GM10248 (cell line): Measurements from ENCODE around the gene DCHS1.

Experiments used
- CTCF ChIA-PET: fragments of 300-600 bp; sonication (Branson Sonifier 250); formaldehyde crosslinking; extraction: SDS; loops from one replicate; lab custom pipeline; 2021; ENCODE audit warnings: antibody characterized with exemption; lab: Yijun Ruan, JAX
- POLR2A ChIA-PET: fragments of 350-650 bp; sonication (Branson Sonifier 250); formaldehyde crosslinking; extraction: SDS; loops from one replicate; lab custom pipeline; 2020; ENCODE audit warnings: antibody characterized with exemption; lab: Yijun Ruan, JAX
- DNase-seq: peaks from one replicate; pipeline ENCODE4 v3.0.0; 2012; ENCODE audit errors: extremely low spot score
- TF ChIP-seq, protein P1 (sequence below): IDR thresholded peaks from 2 replicates; pipeline ENCODE4 v1.5.1; 2012; ENCODE audit warnings: mild to moderate bottlenecking, low read depth; ENCODE audit errors: extremely low read depth, missing control alignments, control extremely low read depth

DCHS1 gene

DNA sequence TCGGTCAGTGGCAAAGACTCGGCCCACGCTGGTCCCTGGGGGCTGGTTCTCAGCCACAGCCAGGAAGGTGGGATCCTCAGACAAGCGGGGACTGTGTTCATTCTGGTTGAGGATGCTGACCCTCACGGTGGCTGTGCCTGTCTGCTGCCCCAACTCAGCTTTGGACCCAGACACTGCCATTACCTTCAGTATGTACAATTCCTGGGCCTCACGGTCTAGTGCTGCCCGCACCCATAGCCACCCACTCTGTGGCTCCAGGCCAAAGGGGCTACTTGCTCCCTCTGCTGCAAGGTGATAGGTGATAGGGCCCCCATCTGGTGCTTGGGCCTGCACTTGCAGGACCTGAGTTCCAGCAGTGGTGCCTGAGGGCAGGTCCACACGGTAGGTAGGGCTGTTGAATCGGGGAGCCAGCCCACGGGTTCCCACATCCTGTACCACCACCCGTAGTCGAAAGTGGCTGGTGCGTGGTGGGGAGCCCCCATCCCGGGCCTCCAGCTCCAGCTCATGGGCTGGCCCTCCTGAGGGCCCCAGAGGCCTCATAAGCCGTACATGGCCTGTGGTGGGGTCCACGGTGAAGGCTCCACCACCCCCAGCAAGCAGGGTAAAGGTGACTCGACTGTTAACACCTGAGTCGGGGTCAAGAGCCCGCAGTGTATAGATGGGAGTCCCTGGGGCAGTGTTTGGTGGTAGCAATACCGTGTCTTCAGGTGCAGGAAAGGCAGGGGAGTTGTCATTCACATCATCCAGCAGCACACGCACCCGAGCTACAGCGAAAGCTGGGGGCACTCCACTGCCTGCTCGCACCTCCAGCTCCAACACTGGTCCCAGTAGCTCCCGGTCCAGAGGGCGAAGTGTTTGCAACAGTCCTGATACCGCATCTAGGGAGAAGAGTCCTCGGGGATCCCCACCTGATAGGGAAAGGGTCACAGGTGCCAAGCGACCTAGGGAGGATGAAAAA lies 23.2 kb downstream of the DCHS1 start:
- ChIA-PET POLR2A (no interaction called here), CTCF (interaction anchor here (0.9 to 1.2 kb wide), 5 partner anchors 9 to 253 kb away, joined by 3 read pairs; partner anchors contain the start of gene TPP1)
- TF ChIP-seq, protein P1, sequence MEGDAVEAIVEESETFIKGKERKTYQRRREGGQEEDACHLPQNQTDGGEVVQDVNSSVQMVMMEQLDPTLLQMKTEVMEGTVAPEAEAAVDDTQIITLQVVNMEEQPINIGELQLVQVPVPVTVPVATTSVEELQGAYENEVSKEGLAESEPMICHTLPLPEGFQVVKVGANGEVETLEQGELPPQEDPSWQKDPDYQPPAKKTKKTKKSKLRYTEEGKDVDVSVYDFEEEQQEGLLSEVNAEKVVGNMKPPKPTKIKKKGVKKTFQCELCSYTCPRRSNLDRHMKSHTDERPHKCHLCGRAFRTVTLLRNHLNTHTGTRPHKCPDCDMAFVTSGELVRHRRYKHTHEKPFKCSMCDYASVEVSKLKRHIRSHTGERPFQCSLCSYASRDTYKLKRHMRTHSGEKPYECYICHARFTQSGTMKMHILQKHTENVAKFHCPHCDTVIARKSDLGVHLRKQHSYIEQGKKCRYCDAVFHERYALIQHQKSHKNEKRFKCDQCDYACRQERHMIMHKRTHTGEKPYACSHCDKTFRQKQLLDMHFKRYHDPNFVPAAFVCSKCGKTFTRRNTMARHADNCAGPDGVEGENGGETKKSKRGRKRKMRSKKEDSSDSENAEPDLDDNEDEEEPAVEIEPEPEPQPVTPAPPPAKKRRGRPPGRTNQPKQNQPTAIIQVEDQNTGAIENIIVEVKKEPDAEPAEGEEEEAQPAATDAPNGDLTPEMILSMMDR, result no peak

DNA sequence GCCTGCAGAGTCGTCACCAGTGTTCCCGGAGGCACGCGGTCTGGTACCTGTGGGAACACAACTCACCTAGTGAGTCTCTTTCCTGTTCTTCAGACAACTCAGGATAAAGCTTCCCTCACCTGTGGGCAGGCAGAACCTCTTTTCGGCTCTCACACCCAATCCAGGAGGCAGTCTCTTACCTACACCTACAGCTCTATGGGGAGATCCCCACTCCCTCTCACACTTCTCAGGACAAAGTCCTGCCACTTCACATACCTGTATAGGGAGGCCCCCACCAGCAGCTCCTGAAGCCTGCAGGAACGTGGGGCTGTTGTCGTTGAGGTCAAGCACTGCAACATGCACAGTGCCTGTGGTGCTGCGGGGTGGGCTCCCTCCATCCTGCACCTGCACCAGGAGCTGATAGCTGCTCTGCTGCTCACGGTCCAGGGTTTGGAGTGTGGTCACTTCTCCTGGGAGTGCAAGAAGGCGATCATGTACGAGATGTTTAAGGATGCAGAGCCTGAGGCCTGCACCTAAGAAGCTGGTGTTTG lies 24.2 kb downstream of the DCHS1 start:
- POLR2A ChIA-PET, result interaction anchor here (0.9 kb wide), 1 partner anchor 20 kb away, joined by 3 read pairs; the partner anchor contains the start of gene TAF10
- TF ChIP-seq, protein P1, result no peak
- CTCF ChIA-PET, result interaction anchor here (0.9 to 1.8 kb wide), 7 partner anchors 8 to 104 kb away, joined by 3 to 8 read pairs (median 3); partner anchors contain the start of gene TPP1
- no peak for DNase-seq

More for the DNA sequence above, 23.2 kb downstream of the DCHS1 start:
- DNase-seq, result no peak

DNA sequence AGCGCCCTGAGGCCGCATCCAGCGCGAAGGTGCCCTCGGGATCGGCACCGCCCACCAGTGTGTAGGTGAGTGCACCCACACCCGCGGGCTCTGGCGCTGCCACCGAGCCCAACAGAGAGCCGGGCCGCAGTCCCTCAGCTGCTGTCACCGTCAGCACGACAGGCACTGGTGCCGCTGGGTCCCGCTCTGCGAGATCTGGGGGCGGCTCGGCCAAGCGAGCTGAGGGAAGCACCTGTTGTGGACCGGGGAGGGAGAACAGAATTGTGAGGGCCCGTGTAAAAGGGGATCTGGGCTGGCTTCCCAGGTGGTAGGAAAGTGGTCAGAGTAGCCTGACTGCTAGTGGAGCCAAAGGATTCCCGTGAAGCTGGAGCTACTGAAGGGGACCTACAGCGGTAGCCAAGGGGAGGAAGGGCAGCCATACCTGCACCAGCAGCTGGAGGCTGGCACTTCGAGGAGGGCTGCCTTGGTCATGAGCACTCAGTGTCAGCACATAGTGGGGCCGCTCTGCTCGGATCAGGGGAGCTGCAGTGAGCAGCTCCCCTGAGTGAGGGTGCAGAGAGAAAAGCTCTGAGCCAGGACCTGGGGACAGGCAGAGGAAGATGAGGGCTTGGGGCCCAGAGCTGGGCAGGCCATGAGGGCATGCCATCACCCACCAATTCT lies 24.8 kb downstream of the DCHS1 start:
- TF ChIP-seq, protein P1, result no peak
- DNase-seq, result no peak
- CTCF ChIA-PET, result interaction anchor here (0.9 to 1.8 kb wide), 5 partner anchors 10 to 38 kb away, joined by 3 to 8 read pairs (median 4); partner anchors contain the start of gene TPP1
- POLR2A ChIA-PET, result interaction anchor here (0.9 kb wide), 1 partner anchor 19 kb away, joined by 3 read pairs; the partner anchor contains the start of gene TAF10

DNA sequence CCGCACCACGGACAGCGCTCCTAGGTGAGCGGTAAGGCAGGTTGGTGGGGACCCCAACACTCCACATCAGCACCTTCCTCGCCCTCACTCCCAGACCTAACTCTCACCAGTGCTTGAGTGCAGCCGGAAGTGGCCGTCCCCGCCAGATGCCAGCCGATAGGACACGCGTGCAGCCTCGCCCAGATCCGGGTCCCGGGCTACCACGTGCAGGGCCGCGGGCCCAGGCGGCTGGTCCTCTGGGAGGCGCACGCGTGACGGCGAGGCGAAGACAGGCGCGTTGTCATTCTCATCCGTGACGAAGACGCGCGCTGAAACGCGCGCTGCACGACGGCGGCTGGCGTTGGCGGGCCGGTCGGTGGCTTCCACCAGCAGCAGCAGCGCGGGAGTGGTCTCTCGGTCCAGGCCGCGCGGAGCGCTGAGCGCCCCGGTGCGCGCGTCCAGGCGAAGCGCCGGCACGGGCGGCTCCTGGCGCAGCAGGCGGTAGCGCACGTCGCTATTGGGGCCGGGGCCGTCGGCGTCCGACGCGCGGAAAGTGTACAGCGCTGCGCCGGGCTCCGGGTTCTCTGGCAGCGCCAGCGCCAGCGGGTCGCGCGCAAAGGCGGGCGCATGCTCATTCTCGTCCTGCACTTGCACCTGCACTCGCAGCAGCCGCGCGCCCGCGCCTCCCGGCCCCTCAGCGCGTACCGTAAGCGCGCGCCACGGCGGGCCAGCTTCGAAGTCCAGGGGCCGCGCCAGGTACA lies 25.5 kb downstream of the DCHS1 start:
- DNase-seq, result no peak
- CTCF ChIA-PET, result interaction anchor here (1.4 to 1.8 kb wide), 3 partner anchors 9 to 38 kb away, joined by 4 to 8 read pairs (median 5); no protein-coding TSS in a partner anchor
- TF ChIP-seq, protein P1, result no peak
- POLR2A ChIA-PET, result no interaction called here

DNA sequence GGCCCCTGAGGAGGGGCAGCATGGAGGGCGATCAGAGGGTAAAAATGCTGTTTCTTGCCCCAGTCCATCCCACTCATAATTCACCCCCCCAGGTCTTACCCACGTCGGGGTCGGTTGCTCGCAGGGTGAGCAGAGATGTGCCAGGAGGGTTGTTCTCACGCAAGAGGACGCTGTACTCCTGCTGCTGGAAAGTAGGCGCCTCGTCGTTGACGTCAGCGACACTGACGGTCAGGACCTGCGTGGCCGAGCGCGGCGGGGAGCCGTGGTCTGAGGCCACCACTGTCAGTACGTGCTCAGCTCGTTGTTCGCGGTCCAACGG lies 26.1 kb downstream of the DCHS1 start:
- POLR2A ChIA-PET, result no interaction called here

More for the DNA sequence above, 26.1 kb downstream of the DCHS1 start:
- CTCF ChIA-PET, result no interaction called here
- TF ChIP-seq, protein P1, result no peak
- DNase-seq, result no peak
